Bronchial epithelial cell (primary cell): ENCODE data around the gene RPS6KA6. TPM values are rescaled to one million over a fixed set of nuclear protein-coding genes. Genes with fewer than 3 reads are reported as not detected.

Experiments used
- DNase-seq: peaks from one replicate; pipeline ENCODE4 v3.0.0-alpha.2; 2010; ENCODE audit warnings: low read depth
- FAIRE-seq: peaks from 2 replicates; lab custom pipeline; 2011; peaks lifted over from hg19 to GRCh38; lab: Jason Lieb, UNC
- H3K27me3 ChIP-seq: 2 replicates; pipeline ENCODE4 v1.5.1; 2011; ENCODE audit warnings: low read length; ENCODE audit not compliant: control insufficient read depth, insufficient read depth
- H3K36me3 ChIP-seq: 2 replicates; pipeline ENCODE4 v1.5.1; 2011; ENCODE audit warnings: low read length; ENCODE audit not compliant: control insufficient read depth, insufficient read depth
- H3K4me3 ChIP-seq: 2 replicates; pipeline ENCODE4 v1.5.1; 2011; ENCODE audit warnings: mild to moderate bottlenecking, low read depth, low read length, control low read depth
- CTCF ChIP-seq: IDR thresholded peaks from 2 replicates; pipeline ENCODE4 v1.5.1; 2011; ENCODE audit warnings: mild to moderate bottlenecking, moderate library complexity, low read length, control low read depth, inconsistent platforms; ENCODE audit not compliant: insufficient read depth, severe bottlenecking
- total RNA-seq: library from RNA; depleted of rRNA; stranded (reverse); fragments of >200 nt; gene quantifications from 2 replicates; pipeline ENCODE4 v1.2.1, GENCODE V29; 2014

RPS6KA6 gene
- total RNA-seq, 1 donor from 2014 or later, result 5.3 TPM

- Histone ChIP-seq H3K36me3 (no peaks in the 10 kb centered on the region), H3K4me3 (no peak overlapping the region), H3K27me3 (no peaks in the 10 kb centered on the region)
- DNase-seq (no peak), FAIRE-seq (no peak)
- TF ChIP-seq CTCF, result no peak
Measured at GRCh38 chrX:84174348-84174747, 13.7 kb downstream of the RPS6KA6 start.

DNA sequence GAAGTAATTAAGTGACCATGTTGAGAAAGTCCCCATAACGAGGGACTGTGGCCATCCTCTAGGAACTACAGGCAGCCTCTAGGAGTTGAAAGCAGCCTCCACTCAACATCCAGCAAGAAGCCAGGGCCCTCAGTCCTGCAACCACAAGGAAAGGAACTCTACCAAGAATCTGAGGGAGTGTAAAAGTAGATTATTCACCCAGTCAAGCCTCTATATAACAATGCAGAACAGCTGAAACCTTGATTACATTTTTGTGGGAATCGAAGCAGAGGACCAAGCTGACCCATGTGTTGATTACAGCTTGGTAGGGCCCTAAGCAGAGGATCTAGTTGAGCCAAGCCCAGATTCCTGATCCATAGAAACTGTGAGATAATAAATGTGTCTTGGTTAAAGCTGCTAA is 17.1 kb downstream of the RPS6KA6 start:
- DNase-seq (no peak), FAIRE-seq (no peak)
- Histone ChIP-seq H3K27me3 (no peaks in the 10 kb centered on the region), H3K4me3 (no peak overlapping the region), H3K36me3 (no peaks in the 10 kb centered on the region)
- no peak for TF ChIP-seq CTCF

DNA sequence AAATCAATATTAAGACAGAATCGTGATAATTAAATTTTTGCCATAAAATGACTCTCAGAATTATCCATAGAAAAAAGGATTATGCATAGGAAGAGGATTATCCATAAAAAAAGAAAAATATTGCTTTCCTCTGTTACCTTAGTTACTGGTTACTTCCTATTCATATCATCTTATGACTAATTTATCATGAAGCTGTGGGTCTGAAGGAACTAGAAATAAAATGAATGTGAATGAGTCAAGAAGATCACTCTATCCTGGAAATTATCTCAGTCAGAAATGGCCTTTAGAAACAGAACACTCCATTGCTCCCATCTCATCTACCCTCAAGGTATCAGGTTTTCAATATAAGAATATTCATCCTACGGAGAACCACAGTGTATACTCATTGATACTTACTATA is 19.4 kb downstream of the RPS6KA6 start:
- DNase-seq (peak; percentile 56), FAIRE-seq (no peak)
- no peak for TF ChIP-seq CTCF
- Histone ChIP-seq H3K27me3 (no peaks in the 10 kb centered on the region), H3K4me3 (no peak overlapping the region), H3K36me3 (no peaks in the 10 kb centered on the region)

DNA sequence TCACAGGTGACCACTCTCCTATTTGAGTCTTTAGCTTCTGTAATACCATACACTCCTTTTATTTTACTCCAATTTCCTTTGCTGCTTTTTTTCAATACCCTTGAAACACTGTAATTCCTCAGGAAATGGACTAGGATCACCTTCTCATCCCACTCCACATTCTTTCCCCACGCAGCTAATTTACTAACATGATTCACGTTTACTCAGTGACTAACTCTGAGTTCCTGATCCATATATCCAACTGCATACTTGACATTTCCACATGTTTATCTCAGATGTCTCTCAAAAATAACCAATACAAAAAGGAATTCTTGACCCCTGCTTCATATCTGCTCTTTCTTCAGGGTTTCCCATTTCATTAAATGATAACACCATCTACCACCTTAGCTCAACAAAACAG is 19.9 kb downstream of the RPS6KA6 start:
- TF ChIP-seq CTCF, result no peak
- no peaks in the 10 kb centered on the region for H3K27me3 ChIP-seq
- FAIRE-seq (no peak), DNase-seq (peak; percentile 74)
- H3K36me3 ChIP-seq, result no peaks in the 10 kb centered on the region
- no peak overlapping the region for H3K4me3 ChIP-seq

GRCh38 chrX:84165711-84166110 is 22.3 kb downstream of the RPS6KA6 start:
- Histone ChIP-seq H3K4me3 (no peak overlapping the region), H3K27me3 (no peaks in the 10 kb centered on the region), H3K36me3 (no peaks in the 10 kb centered on the region)
- no peak for FAIRE-seq
- no peak for TF ChIP-seq CTCF
- DNase-seq, result no peak

DNA sequence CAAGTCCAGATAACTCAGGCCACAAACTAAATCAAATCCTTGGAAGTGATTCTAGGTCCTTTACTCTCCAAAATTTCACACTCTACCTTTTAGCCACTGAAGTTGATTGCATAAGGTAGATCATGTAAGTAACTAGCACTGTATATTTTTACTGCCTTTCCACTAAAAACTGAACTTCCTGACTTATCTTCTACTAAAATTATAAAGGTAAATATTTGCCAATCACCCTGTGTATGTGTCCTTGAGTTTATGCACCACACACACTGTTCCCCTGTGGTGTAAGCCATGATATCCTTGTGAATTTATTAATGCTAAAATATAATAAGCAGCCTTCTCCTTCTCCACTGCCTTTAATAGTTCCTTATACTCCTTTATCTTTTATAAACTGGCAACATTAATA is 25.6 kb downstream of the RPS6KA6 start:
- DNase-seq, result no peak
- Histone ChIP-seq H3K4me3 (no peak overlapping the region), H3K36me3 (no peaks in the 10 kb centered on the region), H3K27me3 (no peaks in the 10 kb centered on the region)
- TF ChIP-seq CTCF, result no peak
- no peak for FAIRE-seq
